Measurements from ENCODE around the gene PLEKHA7.

The PLEKHA7 gene

DNA sequence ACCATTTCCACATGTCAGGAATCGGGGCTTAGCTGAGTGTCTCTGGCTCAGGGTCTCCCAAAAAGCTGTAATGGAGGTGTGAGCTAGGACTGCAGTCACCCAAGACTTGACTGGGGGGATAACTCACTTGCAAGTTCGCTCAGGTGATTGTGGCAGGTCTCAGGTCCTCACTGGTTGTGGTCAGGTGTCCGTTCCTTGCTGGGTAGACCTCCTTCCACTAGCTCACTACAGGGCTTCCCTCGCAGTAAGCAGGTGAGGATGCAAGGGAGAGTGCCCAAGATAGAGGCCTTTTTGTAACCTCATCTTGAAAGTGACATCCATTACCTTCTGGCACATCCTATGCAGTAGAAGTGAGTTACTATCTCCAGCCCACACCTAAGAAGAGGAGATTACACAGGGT, 246.3 kb downstream of the PLEKHA7 start:
- no peak for DNase-seq

DNA sequence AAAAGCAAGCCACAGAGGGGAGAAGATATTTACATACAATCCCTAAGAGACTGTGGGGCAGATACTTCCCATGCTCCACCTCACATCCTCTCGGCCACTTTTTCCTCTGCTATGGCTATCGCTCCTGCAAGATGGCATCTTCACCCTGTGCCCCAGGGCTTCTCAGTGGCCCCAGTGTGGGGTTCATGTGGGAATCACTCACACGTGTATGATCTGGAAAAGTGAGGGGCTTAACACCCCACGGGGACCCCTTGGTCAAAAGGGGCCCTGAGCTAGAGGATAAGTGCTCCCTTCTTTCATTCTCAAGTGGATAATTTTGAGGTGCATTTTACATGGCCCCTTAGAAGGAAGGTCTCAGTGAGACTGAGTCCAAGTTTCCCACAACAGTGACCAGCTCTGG, 247.1 kb downstream of the PLEKHA7 start:
- DNase-seq: no peak

DNA sequence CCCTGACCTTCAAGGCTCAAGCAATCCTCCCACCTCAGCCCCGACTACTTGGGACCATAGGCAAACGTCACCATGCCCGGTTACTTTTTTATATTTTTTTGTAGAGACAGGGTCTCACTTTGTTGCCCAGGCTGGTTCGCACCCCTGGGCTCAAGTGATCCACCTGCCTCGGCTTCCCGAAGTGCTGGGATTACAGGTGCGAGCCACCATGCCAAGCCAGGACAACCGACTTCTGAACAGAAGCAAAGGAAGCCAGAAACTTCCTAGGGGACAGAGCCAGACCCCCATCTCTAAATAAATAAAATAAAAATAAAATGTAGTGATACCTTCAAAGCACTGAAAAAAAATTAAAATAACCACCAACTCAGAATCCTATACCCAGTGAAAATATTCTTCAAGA, 249.3 kb downstream of the PLEKHA7 start:
- no peak for DNase-seq

DNA sequence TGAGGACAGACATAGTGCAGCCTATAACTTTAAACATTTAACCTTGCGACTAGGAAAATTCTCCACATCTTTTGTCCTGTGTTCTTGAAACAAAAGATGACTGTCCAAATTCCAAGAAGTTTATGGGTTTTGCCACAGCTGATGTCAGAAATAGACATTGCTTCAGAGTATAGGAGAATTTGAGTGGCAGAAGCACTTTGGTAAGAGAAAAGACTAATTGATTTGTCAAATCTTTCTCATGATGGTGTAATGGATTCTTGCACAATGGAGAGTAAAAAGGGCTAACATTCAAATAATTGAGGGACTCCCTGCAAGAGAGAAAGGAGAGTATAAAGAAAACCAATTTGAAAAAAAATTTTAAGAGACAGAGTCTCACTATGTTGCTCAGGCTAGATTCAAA, 250.5 kb downstream of the PLEKHA7 start:
- no peak for DNase-seq

DNA sequence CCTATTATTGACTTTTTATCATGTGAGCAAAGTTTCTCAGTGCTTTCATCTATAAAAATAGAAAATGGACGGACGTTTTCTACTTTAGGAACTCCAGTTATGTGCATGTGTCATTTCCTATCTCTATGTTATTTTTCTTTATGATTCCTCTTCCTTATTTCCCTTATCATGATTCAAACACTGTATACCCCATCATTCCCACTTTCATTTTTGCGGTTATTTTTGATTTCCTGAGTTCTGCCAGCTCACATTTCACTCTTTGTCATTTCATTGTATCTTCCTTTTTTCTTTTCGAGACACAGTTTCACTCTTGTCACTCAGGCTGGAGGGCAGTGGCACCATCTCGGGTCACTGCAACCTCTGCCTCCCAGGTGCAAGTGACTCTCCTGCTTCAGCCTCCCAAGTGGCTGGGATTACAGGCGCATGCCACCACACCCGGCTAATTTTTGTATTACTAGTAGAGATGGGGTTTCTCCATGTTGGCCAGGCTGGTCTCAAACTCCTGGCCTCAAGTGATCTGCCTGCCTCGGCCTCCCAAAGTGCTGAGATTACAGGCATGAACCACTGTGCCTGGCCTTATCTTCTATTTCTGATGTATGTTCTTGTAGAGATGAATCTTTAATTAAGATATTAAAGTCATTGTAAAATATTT, 254.2 kb downstream of the PLEKHA7 start:
- peak; percentile 52 for DNase-seq

DNA sequence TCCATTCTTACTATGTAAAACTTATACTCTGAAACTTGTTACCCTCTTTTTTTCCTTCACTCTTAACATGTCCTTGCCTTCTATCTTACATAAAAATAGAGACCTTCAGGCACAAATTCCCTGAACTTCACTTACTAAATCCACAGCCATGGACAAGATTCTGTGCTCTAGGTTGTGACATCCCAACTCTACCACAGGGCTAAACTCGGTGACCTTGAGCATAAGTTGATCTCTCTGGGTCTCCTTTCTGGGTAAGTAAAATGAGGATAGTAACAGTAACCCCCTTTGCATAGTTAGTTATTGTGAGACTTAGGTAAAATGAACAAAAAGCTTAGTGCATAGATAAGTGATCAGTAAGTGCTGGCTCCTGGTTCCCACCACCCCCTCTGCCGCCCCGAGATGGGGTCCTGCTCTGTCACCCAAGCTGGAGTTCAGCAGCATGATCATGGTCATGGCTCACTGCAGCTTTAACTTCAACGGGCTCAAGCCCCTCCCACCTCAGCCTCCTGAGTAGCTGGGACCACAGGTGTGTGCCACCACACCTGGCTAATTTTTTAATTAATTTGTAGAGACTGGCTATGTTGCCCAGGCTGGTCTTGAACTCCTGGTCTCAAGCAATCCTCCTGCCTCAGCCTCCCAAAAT, 255.7 kb downstream of the PLEKHA7 start:
- DNase-seq: no peak

DNA sequence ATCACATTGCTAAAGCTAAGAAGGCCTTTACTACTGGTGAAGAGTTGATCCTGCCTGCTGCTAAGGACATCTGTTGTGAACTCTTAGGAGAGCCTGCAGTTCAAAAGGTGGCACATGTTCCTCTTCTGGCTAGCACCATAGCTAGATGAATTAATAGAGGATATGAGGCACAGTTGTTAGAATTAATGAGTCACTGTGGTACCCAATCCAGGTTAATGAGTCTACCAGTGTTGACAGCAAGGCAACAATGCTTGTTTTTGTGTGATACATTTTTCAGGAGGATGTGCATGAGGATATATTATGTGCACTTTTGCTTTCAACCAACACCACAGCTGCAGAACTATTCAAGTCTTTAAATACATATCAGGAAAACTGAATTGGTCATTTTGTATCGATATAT, 263.8 kb downstream of the PLEKHA7 start:
- DNase-seq: no peak

DNA sequence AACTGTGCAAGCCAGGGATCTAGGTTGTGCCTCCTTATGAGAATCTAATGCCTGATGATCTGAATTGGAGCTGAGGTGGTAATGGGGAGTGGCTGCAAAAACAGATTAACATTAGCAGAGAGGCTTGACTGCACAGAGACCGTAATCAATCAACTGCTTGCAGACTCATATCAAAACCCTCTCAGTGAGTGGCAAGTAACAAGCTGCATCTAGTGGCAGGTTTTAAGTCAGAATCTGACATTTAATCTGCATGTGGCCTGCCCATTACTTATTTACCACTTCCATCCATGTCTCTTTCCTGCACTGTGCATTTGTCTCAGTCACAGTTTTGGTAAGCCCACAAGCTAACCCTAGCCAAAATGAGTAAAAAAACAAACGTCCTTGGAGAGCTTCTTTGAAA, 264.5 kb downstream of the PLEKHA7 start:
- no peak for DNase-seq

DNA sequence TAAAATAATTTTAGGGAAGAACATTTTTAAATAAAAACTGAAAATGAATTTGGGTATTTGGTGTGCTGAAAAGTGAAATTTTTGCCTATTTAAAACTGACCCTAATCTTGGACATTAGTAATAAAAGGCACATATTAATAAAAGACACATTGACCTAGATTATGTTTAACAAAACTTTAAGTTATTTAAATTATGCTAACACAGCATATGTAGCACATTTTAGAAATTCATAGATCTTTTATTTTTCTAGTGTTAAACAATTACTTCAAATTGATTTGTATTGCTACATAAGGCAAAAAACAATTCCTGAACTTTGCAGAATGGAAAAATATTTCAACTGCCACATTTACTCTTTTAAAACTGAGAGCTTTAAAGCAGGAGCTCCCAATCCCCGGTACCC, 265.1 kb downstream of the PLEKHA7 start:
- DNase-seq: no peak

DNA sequence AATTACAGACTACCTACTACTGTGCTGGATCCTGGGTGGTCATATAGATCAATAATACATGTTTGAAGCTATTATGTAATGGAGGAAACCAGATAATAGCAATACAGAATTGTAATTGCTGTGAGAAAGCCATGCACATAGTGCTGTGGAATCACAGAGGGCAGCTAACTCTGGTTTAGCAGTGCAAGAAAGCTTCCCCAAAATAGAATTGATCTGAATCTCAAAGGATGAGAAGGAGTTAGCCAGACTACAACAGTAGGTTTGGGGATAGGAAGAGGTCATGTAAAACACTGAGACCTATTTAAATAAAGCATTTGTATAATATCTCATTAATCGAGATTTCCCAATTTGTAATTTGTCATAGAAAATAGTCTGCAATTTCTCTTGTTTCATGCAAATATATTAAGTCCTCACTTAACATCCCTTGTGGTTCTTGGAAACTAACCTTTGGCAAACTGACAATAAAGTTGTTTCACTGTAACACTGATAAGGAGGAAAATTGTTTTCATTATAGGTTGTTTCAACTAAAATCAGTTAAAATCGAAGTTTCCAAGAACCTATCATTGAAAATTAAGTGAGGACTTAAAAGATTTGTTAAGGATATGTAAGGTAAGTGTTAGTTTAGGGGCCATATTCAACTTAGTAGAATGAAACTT, 268.1 kb downstream of the PLEKHA7 start:
- DNase-seq: no peak

DNA sequence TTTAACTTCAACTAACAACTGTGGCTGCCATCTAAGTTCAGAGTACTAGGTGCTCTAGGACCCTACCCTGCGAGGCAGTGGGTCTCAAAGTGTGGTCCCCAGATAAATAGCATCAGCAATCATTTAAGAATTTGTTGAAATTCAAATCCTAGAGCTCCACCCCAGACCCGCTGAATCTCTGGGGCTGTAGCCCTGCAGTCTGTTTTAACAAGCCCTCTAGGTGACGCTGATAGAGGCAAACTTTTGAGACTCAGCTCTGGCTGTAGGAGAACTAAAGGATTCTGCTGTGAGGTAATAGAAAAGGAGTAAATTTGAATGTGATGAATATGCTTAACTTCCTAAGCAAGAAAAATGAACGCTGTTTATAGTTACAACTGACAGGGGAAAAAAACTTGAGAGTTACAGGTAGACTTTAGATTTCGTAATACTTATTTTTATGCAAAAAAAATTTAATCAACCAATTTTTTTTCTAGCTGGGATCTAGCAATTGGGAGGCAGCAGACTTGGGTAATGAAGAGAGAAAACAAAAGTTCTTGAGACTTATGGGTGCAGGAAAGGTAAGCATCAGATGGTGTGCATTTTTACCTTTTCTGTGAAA, 270.0 kb downstream of the PLEKHA7 start:
- no peak for DNase-seq

DNA sequence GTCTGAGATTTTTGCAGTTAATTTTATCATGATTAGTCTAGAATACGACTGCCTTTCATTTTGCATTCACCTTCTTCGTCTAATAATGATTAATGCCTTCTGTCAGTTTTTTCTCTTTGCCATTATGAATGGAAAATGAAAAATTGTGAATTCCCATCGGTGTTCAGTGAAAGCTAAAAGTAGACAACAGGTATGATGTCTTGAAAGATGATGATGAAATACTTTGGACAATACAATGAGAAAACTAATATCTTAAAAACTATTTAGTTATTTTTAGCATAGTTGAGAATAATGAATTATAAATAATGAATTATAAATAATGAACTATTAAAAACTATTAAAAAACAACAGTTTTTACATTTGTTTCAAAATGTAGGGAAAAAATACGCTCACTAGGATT, 270.7 kb downstream of the PLEKHA7 start:
- DNase-seq: no peak

DNA sequence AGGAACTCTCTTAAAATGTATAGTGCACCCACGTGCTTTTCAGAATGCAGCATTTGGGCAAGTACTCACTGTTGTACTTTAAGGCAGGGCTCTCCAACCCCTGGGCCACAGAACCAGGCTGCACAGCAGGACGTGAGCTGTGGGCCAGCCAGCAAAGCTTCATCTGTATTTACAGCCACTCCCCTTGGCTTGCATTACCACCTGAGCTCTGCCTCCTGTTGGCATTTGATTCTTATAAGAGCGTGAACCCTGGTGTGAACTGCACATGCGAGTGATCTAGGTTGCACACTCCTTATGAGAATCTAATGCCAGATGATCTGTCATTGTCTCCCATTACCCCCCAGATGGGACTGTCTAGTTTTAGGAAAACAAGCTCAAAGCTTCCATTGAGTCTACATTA, 272.7 kb downstream of the PLEKHA7 start:
- no peak for DNase-seq

DNA sequence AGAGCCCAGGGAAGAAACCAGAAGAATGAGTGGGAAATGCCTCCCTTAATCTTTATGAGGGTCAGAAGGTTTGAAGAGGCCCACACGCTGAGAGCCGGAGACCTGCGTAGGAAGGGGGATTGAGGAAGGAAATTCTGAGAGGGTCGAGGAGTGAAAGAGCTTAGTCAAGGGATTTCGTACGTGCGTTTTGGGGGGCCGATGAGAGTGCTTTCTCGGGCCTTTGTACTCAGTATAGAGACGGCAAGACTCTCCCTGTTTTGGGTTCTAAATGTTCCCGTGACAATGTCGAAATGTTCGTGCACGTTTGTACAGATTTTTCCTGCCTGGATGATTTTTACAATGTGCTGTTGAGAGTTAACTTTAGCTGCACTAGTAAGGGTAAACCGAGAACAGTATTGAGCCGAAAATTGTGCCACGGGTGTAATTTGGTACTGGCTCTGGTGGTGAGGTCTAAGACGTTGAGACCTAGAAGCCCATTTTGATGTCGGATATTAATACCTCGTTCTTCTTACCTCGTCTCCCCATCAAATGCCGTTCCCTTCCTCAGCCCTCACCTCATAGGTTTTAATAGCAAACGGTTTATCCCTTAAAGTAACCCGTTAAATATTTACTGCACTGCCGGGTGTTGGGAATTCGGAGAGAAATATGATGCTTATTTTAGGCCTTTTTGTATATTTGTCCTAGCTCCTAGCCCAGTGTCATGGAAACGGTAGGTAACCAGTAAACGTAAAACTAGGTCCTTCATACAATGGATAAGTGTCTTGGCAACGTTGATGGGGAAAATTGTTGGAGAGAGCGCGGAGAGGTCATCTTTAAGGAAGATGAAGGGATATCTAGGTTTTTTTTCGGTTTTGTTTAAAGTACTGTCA, 275.0 kb downstream of the PLEKHA7 start:
- DNase-seq: no peak

DNA sequence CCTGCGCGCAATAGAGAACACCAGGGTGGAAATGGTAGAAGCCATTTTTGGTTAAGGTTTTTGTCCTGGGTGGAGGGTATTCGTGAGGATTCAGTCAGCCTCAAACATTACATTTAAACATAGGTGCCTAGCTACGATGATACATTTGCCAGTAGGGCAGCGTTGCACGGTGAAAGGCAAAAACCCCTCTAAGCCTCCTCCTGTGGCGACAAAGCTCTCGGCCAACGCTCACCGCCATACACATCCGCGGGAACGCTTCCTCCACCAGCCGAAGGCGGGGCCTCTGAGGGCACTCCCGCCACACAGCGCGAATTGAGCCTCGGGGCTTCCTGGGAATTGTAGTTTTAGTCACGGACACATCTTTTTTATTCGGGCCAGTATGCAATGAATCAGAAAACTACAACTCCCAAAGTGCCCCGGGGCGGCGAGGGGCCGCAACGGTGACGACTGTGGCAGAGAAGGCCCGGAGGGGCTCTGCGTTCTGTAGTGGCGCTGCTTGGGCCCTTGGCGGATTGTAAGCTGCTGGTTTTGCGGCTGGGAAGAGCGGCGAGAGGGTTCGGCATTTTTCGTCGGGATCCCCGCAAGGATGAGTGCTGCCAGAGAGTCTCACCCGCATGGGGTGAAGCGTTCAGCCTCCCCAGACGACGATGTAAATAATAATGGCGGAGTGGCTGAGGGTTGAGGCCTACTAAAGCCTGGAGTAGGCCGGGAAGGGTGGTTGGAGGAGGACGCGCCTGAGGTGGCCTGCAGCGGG, 275.8 kb downstream of the PLEKHA7 start, which contains the start of gene C11orf58:
C11orf58 (plus strand) TSS at position 455 of the 754 bp plus-strand sequence; CDS start at position 587, 132 bp downstream.
- peak; percentile 97 for DNase-seq

DNA sequence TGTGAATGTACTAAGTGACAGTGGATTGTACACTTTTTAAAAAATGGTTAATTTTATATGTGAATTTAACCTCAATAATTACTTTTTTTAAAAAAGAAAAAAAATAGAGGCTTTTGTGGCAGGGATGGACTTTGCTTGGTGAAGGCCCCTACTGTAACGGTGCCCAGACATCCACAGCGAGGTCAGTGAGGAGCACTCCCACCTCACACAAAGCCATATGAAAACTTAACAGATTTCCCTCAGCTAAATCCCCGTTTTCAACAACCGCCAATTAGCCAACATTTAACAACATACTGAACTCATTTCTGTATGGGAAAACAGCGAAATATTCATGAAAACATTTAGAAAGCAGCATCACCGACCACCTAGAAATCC, 276.4 kb downstream of the PLEKHA7 start:
- DNase-seq: peak; percentile 24

Data from fibroblast of skin of right biceps (primary cell).